IgD-negative memory B cell (primary cell): Measurements from ENCODE around the gene IPO13. TPM values are rescaled to one million over a fixed set of nuclear protein-coding genes. Genes with fewer than 3 reads are reported as not detected.
A peak's percentile ranks its signal among the peaks of the same experiment; 100 is the strongest.

Experiments
- H3K27ac Mint-ChIP-seq, 3 donors: one replicate each; pipeline ENCODE4 v1.8.0; 2020 to 2022; ENCODE audit warnings: mild to moderate bottlenecking in 3 of 3, mixed read lengths in 3 of 3, moderate library complexity in 1 of 3
- H3K27me3 Mint-ChIP-seq: one replicate; pipeline ENCODE4 v1.8.0; 2021; ENCODE audit warnings: mixed read lengths
- H3K36me3 Mint-ChIP-seq: one replicate; pipeline ENCODE4 v1.8.0; 2020; ENCODE audit warnings: mild to moderate bottlenecking, mixed read lengths
- H3K4me1 Mint-ChIP-seq, 3 donors: one replicate each; pipeline ENCODE4 v1.8.0; 2020 to 2022; ENCODE audit warnings: mixed read lengths in 3 of 3, mild to moderate bottlenecking in 1 of 3
- H3K4me3 Mint-ChIP-seq, 4 donors: one replicate each; pipeline ENCODE4 v1.8.0; 2020 to 2022; ENCODE audit warnings: mild to moderate bottlenecking in 4 of 4, mixed read lengths in 4 of 4, moderate library complexity in 3 of 4
- H3K9me3 Mint-ChIP-seq, 3 donors: one replicate each; pipeline ENCODE4 v1.8.0; 2020 to 2021; ENCODE audit warnings: mixed read lengths in 3 of 3, mild to moderate bottlenecking in 1 of 3
- polyA plus RNA-seq: library from polyadenylated mRNA; unstranded; fragments of 300-500 nt; fragmentation: Illumina TruSeq; gene quantifications from one replicate; pipeline ENCODE4 v1.2.3, GENCODE V29; 2021

IPO13 gene
- polyA plus RNA-seq, 1 donor from 2014 or later: 14.9 TPM

DNA sequence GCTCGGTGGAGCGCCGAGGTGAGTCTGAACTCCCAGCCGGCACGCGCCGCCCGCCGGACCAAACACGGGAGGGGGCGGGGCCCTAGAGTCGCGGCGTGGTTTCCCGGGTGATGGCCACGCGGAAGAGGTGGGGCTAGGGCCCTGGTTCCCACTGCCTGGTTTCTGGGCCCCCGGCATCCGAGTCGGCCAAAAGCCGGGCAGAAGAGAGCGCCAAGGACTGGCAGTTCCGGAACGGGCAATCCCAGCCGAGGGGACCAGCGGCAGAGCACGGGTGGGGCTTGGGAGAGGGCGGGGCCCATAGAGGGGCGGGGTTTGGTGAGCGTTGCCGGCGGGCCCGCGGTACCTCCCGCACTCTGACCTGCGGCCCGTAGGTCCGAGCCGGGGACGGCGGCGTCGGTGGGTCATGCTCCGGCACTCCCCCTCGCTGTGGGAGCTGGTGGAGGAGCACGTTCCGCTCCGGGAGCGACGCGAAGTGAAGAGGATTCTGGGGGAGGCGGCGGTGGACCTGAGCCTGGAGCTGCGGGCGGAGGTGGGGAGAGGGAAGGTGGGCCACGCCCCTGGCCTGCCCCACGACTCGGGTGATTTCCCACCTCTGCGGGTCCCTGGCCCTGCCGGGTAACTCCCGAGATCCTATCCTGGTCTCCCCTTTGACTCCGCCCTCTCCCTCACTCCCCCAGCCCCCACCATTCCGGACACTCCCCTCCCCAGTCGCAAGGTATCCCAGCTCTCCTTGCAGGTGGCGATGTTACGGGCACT lies 44.9 kb downstream of the IPO13 start, which contains the start of gene CCDC24:
Gene CCDC24, plus strand, starts transcription at position 124 of the 756 bp plus-strand sequence. Its CDS starts 280 bp downstream, at position 404.
- Mint-ChIP-seq H3K27me3 (no peaks in the 10 kb centered on the region), H3K36me3 (peaks cover 3% of the 10 kb centered on the region), H3K4me3 (peak within 1 kb of the TSS; percentile 89 to 99 (median 96)), H3K4me1 (peaks cover 19 to 22% (median 20%) of the 10 kb centered on the region in 3 donors), H3K27ac (peak within 1 kb of the TSS; percentile 67 to 78 (median 72)), H3K9me3 (no peaks in the 10 kb centered on the region)

DNA sequence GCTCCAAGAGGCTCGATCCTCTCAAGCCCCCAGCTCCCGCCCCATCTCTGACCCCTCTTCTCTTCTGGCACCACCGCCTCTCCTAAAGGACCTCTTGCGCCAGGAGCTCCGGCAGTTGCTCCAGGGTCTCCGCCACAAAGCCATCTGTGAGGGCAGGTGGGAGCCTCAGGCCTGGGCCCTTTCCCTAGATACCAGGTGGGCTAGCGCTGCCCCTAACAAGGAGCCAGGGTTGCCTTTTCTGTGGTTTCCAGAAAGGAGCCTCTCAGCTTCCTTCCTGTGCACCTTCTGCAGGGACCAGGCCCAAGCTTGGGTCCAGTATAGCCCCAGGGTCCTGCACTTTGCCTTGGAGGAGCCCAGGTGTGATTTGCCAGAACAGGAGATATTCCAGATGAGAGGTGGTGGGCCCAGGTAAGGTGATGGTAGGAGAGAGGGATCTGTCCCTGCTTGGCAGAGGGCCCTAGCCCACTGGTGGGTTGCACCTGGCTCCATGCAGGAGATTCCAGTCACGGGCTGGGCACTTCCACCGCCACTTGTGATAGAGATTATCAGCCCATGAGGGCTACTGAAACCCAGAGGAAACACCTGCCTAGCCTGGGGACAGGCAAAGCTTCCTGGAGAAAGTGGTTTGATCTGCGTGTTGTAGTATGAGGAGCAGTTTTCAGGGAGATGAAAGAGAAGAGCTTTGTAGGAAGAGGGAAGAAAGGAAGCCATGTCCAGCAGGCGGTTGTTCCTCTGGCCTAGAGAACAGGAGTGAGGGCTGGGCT lies 45.7 kb downstream of the IPO13 start:
- Mint-ChIP-seq H3K27me3 (no peaks in the 10 kb centered on the region), H3K4me3 (peak overlapping the region; percentile 89 to 99 (median 96)), H3K4me1 (peaks cover 19 to 22% (median 20%) of the 10 kb centered on the region in 3 donors), H3K36me3 (peaks cover 3% of the 10 kb centered on the region), H3K9me3 (no peaks in the 10 kb centered on the region), H3K27ac (peak overlapping the region; percentile 6 to 78 (median 13))

DNA sequence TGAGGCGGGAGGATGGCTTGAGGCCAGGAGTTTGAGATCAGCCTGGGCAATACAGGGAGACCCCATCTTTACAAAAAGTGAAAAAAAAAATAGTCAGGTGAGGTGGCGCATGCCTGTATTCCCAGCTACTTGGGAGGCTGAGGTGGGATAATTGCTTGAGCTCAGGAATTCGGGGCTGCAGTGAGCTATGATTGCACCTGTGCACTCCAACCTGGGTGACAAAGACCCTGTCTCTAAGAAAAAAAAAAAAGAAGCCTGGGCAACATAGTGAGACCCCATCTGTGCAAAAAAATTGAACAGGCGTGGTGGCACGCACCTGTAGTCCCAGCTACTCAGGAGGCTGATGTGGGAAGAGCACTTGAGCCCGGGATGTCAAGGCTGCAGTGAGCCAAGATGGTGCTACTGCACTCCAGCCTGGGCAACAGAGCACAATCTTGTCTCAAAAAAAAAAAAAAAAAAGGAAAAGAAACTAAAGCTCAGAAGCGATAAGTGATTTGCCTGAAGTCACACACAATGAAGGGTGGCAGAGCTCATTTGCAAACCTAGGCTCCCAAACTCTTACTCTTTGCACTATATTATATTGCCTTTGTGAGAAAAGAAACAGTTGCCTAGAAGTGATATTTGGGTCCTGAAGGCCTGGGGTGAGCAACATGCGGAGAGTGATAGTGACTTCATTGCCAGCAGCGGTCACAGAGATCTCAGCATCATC lies 46.6 kb downstream of the IPO13 start:
- peak overlapping the region in 2 of 3 donors; percentile 74 to 83 for H3K27ac Mint-ChIP-seq
- no peaks in the 10 kb centered on the region for H3K27me3 Mint-ChIP-seq
- H3K9me3 Mint-ChIP-seq: no peaks in the 10 kb centered on the region
- H3K4me1 Mint-ChIP-seq: peaks cover 19 to 22% (median 20%) of the 10 kb centered on the region in 3 donors
- peak overlapping the region; percentile 25 to 89 (median 69) for H3K4me3 Mint-ChIP-seq
- peaks cover 3% of the 10 kb centered on the region for H3K36me3 Mint-ChIP-seq

DNA sequence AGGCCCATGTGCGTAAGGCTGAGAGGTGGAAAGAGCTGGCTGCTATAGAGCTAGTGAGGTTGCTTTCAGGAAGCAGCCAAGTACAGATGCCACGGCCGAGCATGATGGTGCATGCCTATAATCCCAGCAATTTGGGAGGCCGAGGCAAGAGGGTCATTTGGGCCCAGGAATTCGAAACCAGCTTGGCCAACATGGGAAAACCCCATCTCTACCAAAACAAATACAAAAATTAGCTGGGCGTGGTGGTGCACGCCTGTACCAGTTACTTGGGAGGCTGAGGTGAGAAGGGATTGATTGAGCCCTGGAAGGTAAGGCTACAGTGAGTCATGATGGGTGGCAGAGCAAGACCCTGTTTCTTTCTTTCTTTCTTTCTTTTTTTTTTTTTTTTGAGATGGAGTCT lies 47.3 kb downstream of the IPO13 start:
- peaks cover 19 to 22% (median 20%) of the 10 kb centered on the region in 3 donors for H3K4me1 Mint-ChIP-seq
- peak overlapping the region; percentile 25 to 89 (median 64) for H3K4me3 Mint-ChIP-seq
- H3K27ac Mint-ChIP-seq: peak overlapping the region in 1 of 3 donors; percentile 74
- no peaks in the 10 kb centered on the region for H3K9me3 Mint-ChIP-seq
- peaks cover 3% of the 10 kb centered on the region for H3K36me3 Mint-ChIP-seq
- no peaks in the 10 kb centered on the region for H3K27me3 Mint-ChIP-seq

DNA sequence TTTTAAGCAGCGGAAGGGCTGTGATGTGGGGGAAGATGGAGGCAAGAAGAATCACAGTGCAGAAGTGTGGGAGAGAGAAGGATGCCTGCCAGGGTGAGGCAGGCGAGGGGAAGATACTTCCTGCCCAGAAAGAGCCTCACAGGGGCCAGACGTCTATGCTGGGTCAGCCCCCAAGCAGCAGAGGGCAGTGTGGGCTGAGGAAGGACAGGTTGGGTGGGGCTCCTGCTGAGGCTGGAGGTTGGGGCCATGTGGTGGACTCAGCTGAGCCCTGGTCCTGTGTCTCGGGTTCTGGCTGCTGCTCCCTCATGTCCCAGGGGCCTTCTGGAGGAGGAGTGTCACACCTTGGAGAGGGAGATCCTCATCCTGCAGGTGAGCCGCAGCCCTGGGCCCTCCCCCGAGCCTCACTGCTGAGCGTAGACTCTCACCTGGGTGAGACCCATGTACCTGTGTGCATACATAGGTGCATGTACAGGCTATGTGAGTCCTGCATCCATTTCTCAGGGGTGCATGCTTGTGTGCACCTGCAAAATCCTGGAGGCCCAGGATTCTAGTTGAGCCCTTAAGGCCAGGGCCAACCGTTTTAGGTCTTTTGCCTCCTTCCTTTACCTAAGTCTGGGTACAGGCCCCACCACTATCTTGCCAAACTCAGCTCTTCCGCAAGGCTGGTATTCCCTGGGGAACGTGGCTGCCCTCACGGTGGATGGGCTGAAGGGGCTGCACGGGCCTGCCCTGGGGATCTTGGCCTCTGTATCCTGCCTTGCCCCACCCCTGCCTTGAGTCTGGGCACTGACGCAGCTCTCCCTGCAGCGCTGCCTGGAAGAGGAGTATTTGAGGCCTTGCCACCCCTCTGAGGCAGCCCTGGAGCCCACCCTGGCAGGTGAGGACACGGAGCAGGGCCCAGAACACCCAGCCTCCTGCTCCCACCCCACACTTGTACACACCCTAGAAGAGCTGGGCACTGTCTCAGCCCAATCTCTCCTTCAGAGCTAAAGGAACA lies 48.3 kb downstream of the IPO13 start:
- Mint-ChIP-seq H3K27ac (peak overlapping the region in 1 of 3 donors; percentile 57), H3K27me3 (no peaks in the 10 kb centered on the region), H3K4me3 (no peak overlapping the region)

DNA sequence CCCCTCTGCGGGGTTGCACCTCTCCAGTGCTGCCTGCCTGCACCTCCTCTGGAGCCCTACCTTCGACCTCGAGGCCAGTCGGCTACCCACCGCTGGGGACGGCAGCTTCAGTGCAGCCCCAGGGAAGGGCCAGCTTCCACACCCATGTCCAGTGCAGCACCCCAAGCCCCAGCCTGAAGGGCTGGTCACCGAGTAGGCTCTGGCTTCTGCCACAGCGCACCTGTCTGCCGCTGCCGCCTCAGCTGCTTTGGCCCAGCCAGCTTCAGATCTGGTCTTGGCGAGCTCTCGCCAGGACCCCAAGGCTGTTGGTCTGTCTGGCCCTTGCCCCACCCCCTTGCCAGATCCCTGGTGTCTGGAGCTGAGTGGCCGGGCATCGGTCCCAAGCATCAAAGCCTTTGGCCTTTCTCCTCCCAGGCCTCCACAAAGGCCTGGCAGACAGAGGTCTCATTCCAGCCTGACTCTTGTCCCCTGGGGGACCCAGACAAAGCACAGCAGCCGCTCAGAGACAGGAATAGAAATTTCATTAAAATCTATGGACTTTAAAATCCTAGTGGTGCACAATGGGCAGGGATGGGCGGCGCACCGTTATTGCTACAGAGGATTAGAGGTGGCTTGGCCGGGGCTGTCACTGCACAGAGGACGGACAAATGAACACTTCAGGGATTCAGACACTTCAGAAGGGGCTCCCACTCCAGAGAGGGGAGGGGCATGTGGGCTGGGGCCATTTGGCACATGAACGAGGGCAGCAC lies 49.4 kb downstream of the IPO13 start:
- no peak overlapping the region for H3K27ac Mint-ChIP-seq
- no peaks in the 10 kb centered on the region for H3K9me3 Mint-ChIP-seq

More for the DNA sequence above, 48.3 kb downstream of the IPO13 start:
- H3K4me1 Mint-ChIP-seq: peaks cover 19 to 22% (median 20%) of the 10 kb centered on the region in 3 donors
- H3K36me3 Mint-ChIP-seq: peaks cover 3% of the 10 kb centered on the region
- H3K9me3 Mint-ChIP-seq: no peaks in the 10 kb centered on the region

DNA sequence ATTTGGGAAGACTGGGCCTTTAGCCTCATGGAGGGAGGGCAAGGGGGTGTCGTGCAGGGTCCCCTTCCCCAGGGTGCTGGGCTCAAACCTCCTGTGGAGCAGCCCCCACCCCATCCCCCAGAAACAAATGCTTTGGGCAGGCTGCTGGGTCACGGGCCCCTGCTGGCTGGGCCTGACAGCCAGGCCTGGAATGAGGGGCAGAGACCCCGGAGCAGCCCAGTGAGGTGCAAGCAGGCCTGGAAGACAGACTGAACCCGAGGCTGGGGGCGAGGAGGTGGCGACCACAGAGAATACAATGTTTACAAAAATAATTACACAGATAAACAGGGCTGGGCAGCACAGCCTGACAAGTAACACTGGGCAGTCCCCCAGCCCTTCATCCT lies 50.0 kb downstream of the IPO13 start:
- Mint-ChIP-seq H3K4me1 (peaks cover 13 to 20% (median 16%) of the 10 kb centered on the region in 3 donors), H3K36me3 (peaks cover 3% of the 10 kb centered on the region), H3K27me3 (no peaks in the 10 kb centered on the region), H3K9me3 (no peaks in the 10 kb centered on the region), H3K4me3 (no peak overlapping the region), H3K27ac (no peak overlapping the region)

More for the DNA sequence above, 49.4 kb downstream of the IPO13 start:
- peaks cover 3% of the 10 kb centered on the region for H3K36me3 Mint-ChIP-seq
- no peak overlapping the region for H3K4me3 Mint-ChIP-seq
- H3K4me1 Mint-ChIP-seq: peaks cover 16 to 22% (median 17%) of the 10 kb centered on the region in 3 donors
- H3K27me3 Mint-ChIP-seq: no peaks in the 10 kb centered on the region

DNA sequence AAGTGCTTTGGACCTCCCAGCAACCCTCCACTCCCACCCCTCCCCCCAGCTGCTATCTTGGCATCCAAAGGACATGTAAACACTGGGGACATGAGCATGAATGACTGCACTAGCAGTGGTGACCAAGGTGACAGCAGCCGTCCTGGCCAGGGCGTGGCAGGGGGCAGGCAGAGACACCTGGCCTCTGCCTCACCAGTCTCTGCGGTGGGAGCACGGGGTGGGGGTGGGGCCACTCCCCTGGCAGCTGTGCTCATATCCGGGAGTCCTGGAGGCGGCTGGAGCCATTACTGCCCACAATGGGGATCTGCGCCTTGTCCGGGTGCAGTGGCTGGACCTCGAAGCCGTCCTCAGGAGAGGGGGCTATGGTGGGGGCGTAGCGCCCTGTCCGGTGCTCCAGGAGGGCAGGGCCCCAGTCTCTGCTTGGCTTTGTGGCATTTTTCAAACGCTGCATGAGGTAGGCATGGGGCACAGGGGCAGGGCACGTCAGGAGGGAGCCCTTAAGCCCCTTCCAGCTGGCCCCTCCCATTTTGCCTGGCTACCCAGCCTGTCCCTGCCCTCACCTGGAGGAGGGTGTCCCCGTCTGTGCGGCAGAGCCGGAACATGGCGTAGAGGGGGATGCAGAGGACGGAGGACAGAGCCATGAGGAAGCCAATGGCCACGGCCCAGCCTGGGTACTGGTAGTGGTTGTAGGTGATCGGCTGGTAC lies 50.7 kb downstream of the IPO13 start:
- Mint-ChIP-seq H3K4me1 (peaks cover 12 to 16% (median 15%) of the 10 kb centered on the region in 3 donors), H3K4me3 (no peak overlapping the region), H3K27me3 (no peaks in the 10 kb centered on the region), H3K36me3 (peaks cover 3% of the 10 kb centered on the region), H3K27ac (peak overlapping the region in 1 of 3 donors; percentile 39), H3K9me3 (no peaks in the 10 kb centered on the region)

DNA sequence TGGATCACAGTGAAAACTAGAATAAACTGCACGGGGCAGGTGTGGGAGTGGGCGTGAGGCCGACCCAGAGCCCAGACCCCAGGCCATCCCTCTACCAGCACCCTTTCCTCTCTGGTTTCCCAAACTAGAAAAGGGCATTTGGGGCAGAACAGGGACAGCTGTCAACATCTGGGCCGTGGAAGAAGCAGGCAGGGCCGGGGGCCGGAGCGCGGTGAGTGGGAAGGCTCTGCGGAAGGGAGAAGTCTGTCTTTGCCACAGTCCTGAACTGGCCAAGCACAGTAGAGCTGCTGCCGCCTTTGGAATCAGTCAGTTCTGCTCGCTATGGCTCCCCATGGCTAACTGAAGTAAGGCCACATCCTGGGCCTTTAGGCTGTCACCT lies 51.2 kb downstream of the IPO13 start:
- Mint-ChIP-seq H3K27me3 (no peaks in the 10 kb centered on the region), H3K36me3 (peaks cover 3% of the 10 kb centered on the region), H3K4me1 (peaks cover 7 to 11% (median 10%) of the 10 kb centered on the region in 3 donors), H3K4me3 (no peak overlapping the region), H3K27ac (peak overlapping the region in 1 of 3 donors; percentile 39), H3K9me3 (no peaks in the 10 kb centered on the region)

DNA sequence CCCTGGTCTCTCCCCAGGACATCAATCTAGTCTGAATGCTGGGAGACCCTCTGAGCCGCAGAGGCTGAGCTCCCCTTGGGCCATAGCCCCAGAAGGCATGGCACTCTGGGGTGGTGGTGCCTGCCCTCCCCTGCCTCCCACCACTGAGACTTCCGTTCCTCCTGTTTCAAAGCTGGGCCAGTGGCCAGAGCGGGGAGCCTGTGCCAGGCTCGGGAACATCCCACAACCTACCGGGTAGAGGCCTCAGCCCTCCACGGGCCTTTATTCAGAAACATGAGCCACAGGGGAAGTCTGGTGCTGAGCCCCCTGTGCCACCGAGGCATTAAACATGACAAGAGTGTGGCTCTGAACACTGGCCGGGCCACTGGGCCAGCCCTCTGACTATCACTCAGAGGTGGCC lies 52.7 kb downstream of the IPO13 start:
- peaks cover 0 to 3% (median 2%) of the 10 kb centered on the region in 3 donors for H3K4me1 Mint-ChIP-seq
- H3K9me3 Mint-ChIP-seq: no peaks in the 10 kb centered on the region
- H3K27ac Mint-ChIP-seq: peak overlapping the region in 1 of 3 donors; percentile 69
- H3K27me3 Mint-ChIP-seq: no peaks in the 10 kb centered on the region
- H3K4me3 Mint-ChIP-seq: no peak overlapping the region
- peaks cover 3% of the 10 kb centered on the region for H3K36me3 Mint-ChIP-seq

DNA sequence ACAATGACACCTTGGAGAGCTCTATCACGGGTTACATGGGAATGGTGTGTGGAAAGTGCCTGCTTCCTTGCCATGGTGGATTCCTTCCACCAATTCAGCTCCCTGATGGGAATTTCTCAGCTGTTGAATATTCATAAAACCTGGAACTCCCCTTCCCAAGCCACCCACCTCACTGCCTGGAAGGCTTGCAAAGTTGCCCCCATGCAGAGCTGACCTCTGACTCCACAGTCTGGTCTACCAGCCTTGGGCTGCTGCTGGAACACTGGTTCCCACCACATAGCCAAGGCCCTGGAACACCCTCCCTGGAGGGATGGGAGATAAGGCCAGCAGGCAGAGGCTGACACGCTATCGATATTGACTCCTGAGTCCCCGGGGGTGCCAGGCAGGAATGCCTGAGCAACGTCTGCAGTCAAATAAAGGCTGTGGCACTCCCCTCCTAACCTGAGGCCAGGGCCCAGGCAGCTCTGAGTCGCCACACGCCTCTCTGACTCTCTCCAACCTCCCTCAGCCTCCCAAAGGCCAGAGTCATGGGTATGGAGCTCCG lies 53.4 kb downstream of the IPO13 start:
- H3K27me3 Mint-ChIP-seq: no peaks in the 10 kb centered on the region
- H3K4me1 Mint-ChIP-seq: no peaks in the 10 kb centered on the region
- no peak overlapping the region for H3K27ac Mint-ChIP-seq
- H3K36me3 Mint-ChIP-seq: no peaks in the 10 kb centered on the region
- no peaks in the 10 kb centered on the region for H3K9me3 Mint-ChIP-seq
- H3K4me3 Mint-ChIP-seq: no peak overlapping the region

DNA sequence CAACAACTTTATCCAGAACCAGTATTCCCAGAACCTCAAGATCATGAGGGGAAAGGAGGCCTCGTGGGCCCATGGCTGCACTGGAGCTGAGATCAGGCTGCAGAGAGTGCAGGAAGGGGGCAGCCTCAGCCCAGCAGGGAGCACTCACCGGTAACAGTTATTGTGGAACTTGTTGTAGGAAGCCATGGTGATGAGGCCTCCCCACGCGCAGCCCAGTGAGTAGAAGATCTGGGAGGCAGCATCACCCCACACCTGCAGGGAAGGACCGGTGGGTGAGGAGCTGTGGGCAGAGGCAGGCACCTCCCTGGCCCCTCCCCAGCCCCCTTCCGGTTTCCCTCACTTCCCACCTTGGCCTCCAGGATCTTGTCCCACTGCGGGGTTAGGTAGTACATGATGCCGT lies 55.4 kb downstream of the IPO13 start:
- Mint-ChIP-seq H3K27me3 (no peaks in the 10 kb centered on the region), H3K36me3 (no peaks in the 10 kb centered on the region), H3K9me3 (no peaks in the 10 kb centered on the region), H3K4me3 (no peak overlapping the region), H3K27ac (no peak overlapping the region), H3K4me1 (peaks cover 0 to 3% (median 0%) of the 10 kb centered on the region in 3 donors)
